PC-3 (cell line): ENCODE data around the gene C1orf210. TPM values are rescaled to one million over a fixed set of nuclear protein-coding genes. Genes with fewer than 3 reads are reported as not detected.

Experiments
- ATAC-seq: fragments of 200-7000 bp; cut with Tn5 transposase; 2 replicates; pipeline ENCODE4 v1.9.1; 2020; ENCODE audit warnings: mild to moderate bottlenecking, moderate library complexity
- BruUV-seq: library from RNA; stranded (reverse); fragments of 400-500 nt; replicated peaks from 2 replicates; lab custom pipeline; 2021; lab: Mats Ljungman, UMichigan
- CTCF ChIA-PET: fragments of 300-600 bp; sonication (Branson Sonifier 250); formaldehyde crosslinking; loops from one replicate; lab custom pipeline; 2022; ENCODE audit warnings: antibody characterized with exemption; lab: Charles Lee
- POLR2A ChIA-PET: fragments of 300-600 bp; sonication (Branson Sonifier 250); formaldehyde crosslinking; loops from one replicate; lab custom pipeline; 2022; ENCODE audit warnings: antibody characterized with exemption; ENCODE audit not compliant: unreplicated experiment; lab: Charles Lee
- DNase-seq: peaks from one replicate; pipeline ENCODE4 v3.0.0-alpha.2; 2015
- H2AFZ ChIP-seq: fragments of 300-600 bp; sonication (generic); 2 replicates; pipeline ENCODE4 v1.6.0; 2016; ENCODE audit warnings: antibody characterized with exemption, low read length
- H3F3A ChIP-seq: fragments of 300-600 bp; sonication (generic); one replicate; pipeline ENCODE4 v1.6.0; 2017; ENCODE audit warnings: antibody characterized with exemption, low read length, control low read depth, mild to moderate bottlenecking; ENCODE audit not compliant: unreplicated experiment
- H3K27ac ChIP-seq: fragments of 300-600 bp; sonication (generic); 2 replicates; pipeline ENCODE4 v1.5.1; 2016; ENCODE audit warnings: mild to moderate bottlenecking, low read length
- H3K27me3 ChIP-seq: fragments of 300-600 bp; sonication (generic); 2 replicates; pipeline ENCODE4 v1.6.1; 2016; ENCODE audit warnings: low read length, mixed read lengths
- H3K36me3 ChIP-seq: fragments of 300-600 bp; sonication (generic); 2 replicates; pipeline ENCODE4 v1.6.1; 2016; ENCODE audit warnings: low read depth, mixed run types, low read length, mixed read lengths
- H3K4me1 ChIP-seq: fragments of 300-600 bp; sonication (generic); 2 replicates; pipeline ENCODE4 v1.5.1; 2016; ENCODE audit warnings: low read length; ENCODE audit not compliant: insufficient read depth
- H3K4me2 ChIP-seq: fragments of 300-600 bp; sonication (generic); 2 replicates; pipeline ENCODE4 v1.6.0; 2016; ENCODE audit warnings: low read length
- H3K4me3 ChIP-seq: fragments of 300-600 bp; sonication (generic); 2 replicates; pipeline ENCODE4 v1.5.1; 2016; ENCODE audit warnings: mild to moderate bottlenecking, low read length, mixed read lengths
- H3K79me2 ChIP-seq: fragments of 300-600 bp; sonication (generic); 2 replicates; pipeline ENCODE4 v1.6.1; 2017; ENCODE audit warnings: low read length, mixed read lengths
- H3K9ac ChIP-seq: fragments of 300-600 bp; sonication (generic); 2 replicates; pipeline ENCODE4 v1.6.0; 2016; ENCODE audit warnings: mild to moderate bottlenecking, low read length
- H3K9me2 ChIP-seq: fragments of 300-600 bp; sonication (generic); replicated peaks from 2 replicates; pipeline ENCODE4 v1.6.1; 2016; ENCODE audit warnings: mixed run types, low read length, mixed read lengths
- H3K9me3 ChIP-seq: fragments of 300-600 bp; sonication (generic); 2 replicates; pipeline ENCODE4 v1.6.1; 2016; ENCODE audit warnings: low read length, mixed read lengths
- H4K20me1 ChIP-seq: fragments of 300-600 bp; sonication (generic); 2 replicates; pipeline ENCODE4 v1.6.1; 2016; ENCODE audit warnings: low read length, mixed read lengths
- CTCF ChIP-seq: fragments of 300-600 bp; sonication (generic); conservative IDR thresholded peaks from 2 replicates; pipeline ENCODE4 v1.5.1; 2017; ENCODE audit warnings: antibody characterized with exemption, low read depth, mild to moderate bottlenecking, low read length
- EZH2 ChIP-seq: fragments of 300-600 bp; sonication (generic); IDR thresholded peaks from one replicate; pipeline ENCODE4 v1.6.1; 2017; ENCODE audit warnings: antibody characterized with exemption, mild to moderate bottlenecking, low read length; ENCODE audit not compliant: unreplicated experiment
- EZH2phosphoT487 ChIP-seq: fragments of 300-600 bp; sonication (generic); IDR thresholded peaks from 2 replicates; pipeline ENCODE4 v1.6.1; 2018; ENCODE audit warnings: mild to moderate bottlenecking, antibody characterized with exemption, low read length, borderline replicate concordance
- intact Hi-C: fragments of 100-400 bp; cut with micrococcal nuclease; formaldehyde crosslinking; loops from 2 replicates; pipeline ENCODE4 v1.9.0; 2023
- total RNA-seq: library from RNA; depleted of rRNA; stranded (reverse); fragments of >200 nt; gene quantifications from 2 replicates; pipeline ENCODE4 v1.2.3, GENCODE V29; 2014

C1orf210 gene
- total RNA-seq, 1 experiment from 2014 or later = 17.8 TPM

- no peaks in the 10 kb centered on the region for H3K36me3 ChIP-seq
- no peak overlapping the region for H3K4me3 ChIP-seq
- no peak for TF ChIP-seq EZH2
- no peak for TF ChIP-seq EZH2phosphoT487
- TF ChIP-seq CTCF = no peak
- no peak overlapping the region for H3K27ac ChIP-seq
- no peaks in the 10 kb centered on the region for H4K20me1 ChIP-seq
- H3K4me2 ChIP-seq = no peak overlapping the region
- no peaks in the 10 kb centered on the region for H3F3A ChIP-seq
- no peaks in the 10 kb centered on the region for H3K9me3 ChIP-seq
- ChIA-PET CTCF (no interaction called here), POLR2A (no interaction called here)
- H3K4me1 ChIP-seq = no peaks in the 10 kb centered on the region
- no peaks in the 10 kb centered on the region for H3K27me3 ChIP-seq
- no peaks in the 10 kb centered on the region for H3K9me2 ChIP-seq
- DNase-seq (no peak), ATAC-seq (no peak)
- intact Hi-C loops = no loop called here
- H2AFZ ChIP-seq = no peak overlapping the region
- BruUV-seq = no TSS peak
- H3K9ac ChIP-seq = no peak overlapping the region
- H3K79me2 ChIP-seq = no peaks in the 10 kb centered on the region
Observed at GRCh38 chr1:43302721-43303470, 17.5 kb upstream of the C1orf210 start.

DNA sequence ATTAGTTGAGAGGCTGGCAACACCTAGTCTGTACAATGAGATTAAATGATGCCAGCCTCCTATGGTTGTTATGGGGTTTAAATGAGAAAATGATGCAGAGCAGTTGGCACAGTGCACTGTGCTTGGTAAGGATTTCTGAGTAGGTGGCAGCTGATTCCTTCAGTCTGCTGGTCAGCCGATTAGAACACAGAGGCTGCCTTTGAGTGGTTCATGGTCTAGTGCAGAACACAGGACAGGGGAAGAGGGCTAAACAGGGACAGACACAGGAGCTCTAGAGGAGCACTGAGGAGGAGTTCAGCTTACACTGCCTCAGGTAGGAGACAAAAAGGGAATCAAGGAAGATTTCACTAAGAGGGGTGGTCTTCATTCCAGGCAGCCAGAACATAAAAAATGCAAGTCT is 16.8 kb upstream of the C1orf210 start:
- TF ChIP-seq EZH2 (no peak), EZH2phosphoT487 (no peak), CTCF (no peak)
- intact Hi-C loops = no loop called here
- CTCF ChIA-PET = no interaction called here
- H3K4me3 ChIP-seq = no peak overlapping the region
- no peaks in the 10 kb centered on the region for H3K4me1 ChIP-seq
- no peak overlapping the region for H2AFZ ChIP-seq
- H3K9me3 ChIP-seq = no peaks in the 10 kb centered on the region
- no peaks in the 10 kb centered on the region for H3K79me2 ChIP-seq
- ATAC-seq (no peak), DNase-seq (no peak)
- no peaks in the 10 kb centered on the region for H3K27me3 ChIP-seq
- H3K9ac ChIP-seq = no peak overlapping the region
- no peaks in the 10 kb centered on the region for H3K36me3 ChIP-seq
- H3K27ac ChIP-seq = no peak overlapping the region
- H3K9me2 ChIP-seq = no peaks in the 10 kb centered on the region
- POLR2A ChIA-PET = no interaction called here
- H3K4me2 ChIP-seq = no peak overlapping the region
- no peaks in the 10 kb centered on the region for H3F3A ChIP-seq
- no TSS peak for BruUV-seq
- no peaks in the 10 kb centered on the region for H4K20me1 ChIP-seq

DNA sequence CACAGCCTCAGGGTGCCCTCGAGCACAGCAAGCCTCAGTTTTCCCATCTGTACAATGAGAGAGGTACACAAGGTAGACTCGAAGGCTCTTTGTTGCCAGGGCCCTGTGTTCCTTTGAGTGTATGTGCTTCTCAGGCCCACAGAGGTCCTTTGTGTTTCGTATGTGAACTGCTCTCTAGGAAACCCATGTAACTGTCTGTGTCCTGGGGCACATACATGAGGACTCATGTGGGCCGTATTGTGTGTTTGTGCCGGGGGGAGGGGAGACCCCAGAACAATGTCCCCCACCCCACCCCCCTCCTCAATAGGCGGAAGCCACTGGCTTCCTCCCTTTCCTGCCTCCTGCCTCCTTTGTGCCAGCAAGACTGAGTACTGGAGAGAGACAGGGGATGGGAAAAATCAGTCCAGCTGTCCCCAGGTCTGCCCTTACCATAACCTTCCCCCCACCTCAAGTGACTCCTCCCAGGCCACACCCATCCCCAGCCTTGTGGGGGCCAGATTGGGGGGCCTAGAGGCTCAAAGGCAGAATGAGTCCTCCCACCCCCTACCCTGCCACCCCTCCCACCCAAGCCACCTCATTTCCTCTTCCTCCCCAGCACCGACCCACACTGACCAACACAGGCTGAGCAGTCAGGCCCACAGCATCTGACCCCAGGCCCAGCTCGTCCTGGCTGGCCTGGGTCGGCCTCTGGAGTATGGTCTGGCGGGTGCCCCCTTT is 15.2 kb upstream of the C1orf210 start, which contains the start of gene TIE1:
Gene TIE1, plus strand, starts transcription at position 605 of the 717 bp plus-strand sequence. Its CDS starts 90 bp downstream, at position 695.
- Histone ChIP-seq H3K79me2 (no peaks in the 10 kb centered on the region), H4K20me1 (no peaks in the 10 kb centered on the region), H3K9ac (no peak within 1 kb of the TSS), H2AFZ (no peak within 1 kb of the TSS), H3K27me3 (no peaks in the 10 kb centered on the region), H3K4me2 (no peak within 1 kb of the TSS), H3K36me3 (no peaks in the 10 kb centered on the region), H3K9me3 (no peaks in the 10 kb centered on the region), H3F3A (no peaks in the 10 kb centered on the region), H3K4me3 (no peak within 1 kb of the TSS), H3K9me2 (no peaks in the 10 kb centered on the region), H3K4me1 (peaks cover under 1% of the 10 kb centered on the region; the same call in 1 of the 2 replicates), H3K27ac (no peak within 1 kb of the TSS)
- ChIA-PET CTCF (no interaction called here), POLR2A (no interaction called here)
- DNase-seq (no peak), ATAC-seq (no peak)
- TF ChIP-seq EZH2 (no peak), CTCF (no peak), EZH2phosphoT487 (no peak)
- no TSS peak for BruUV-seq
- intact Hi-C loops = no loop called here
